ENCODE results near the gene ARHGAP45.

- TF ChIP-seq CTCF (IDR thresholded peaks at IDR 0.05) (peak in 1 of 4 experiments; percentile 4), EP300 (IDR thresholded peaks at IDR 0.05) (no peak), POLR2AphosphoS5 (IDR thresholded peaks at IDR 0.05) (no peak)
Observed at GRCh38 chr19:1106841-1107660, 40.1 kb downstream of the ARHGAP45 start.

Measured in gastroesophageal sphincter (tissue), 3 donors.